Fibroblast of lung (primary cell): Measurements from ENCODE around the gene GRXCR2. TPM values are rescaled to one million over a fixed set of nuclear protein-coding genes. Genes with fewer than 3 reads are reported as not detected.

Experiments
- DNase-seq, 2 donors: peaks; one replicate each; pipeline versions ENCODE4 v3.0.0 to v3.0.0-alpha.2; 2010; ENCODE audit warnings: low read depth in 2 of 2
- H2AFZ ChIP-seq: 2 replicates; pipeline ENCODE4 v1.5.1; 2012; ENCODE audit warnings: low read length, control low read depth, inconsistent platforms
- H3K27ac ChIP-seq: 2 replicates; pipeline ENCODE4 v1.5.1; 2011; ENCODE audit warnings: low read length, control low read depth; ENCODE audit not compliant: insufficient read depth
- H3K27me3 ChIP-seq: 2 replicates; pipeline ENCODE4 v1.5.1; 2011; ENCODE audit warnings: mild to moderate bottlenecking, low read length; ENCODE audit not compliant: control insufficient read depth, insufficient read depth
- H3K36me3 ChIP-seq: 2 replicates; pipeline ENCODE4 v1.5.1; 2011; ENCODE audit warnings: low read length; ENCODE audit not compliant: control insufficient read depth, insufficient read depth
- H3K4me1 ChIP-seq: 2 replicates; pipeline ENCODE4 v1.5.1; 2011; ENCODE audit warnings: low read length; ENCODE audit not compliant: control insufficient read depth, insufficient read depth; ENCODE audit errors: extremely low read depth
- H3K4me2 ChIP-seq: 2 replicates; pipeline ENCODE4 v1.5.1; 2011; ENCODE audit warnings: low read length, control low read depth; ENCODE audit not compliant: insufficient read depth; ENCODE audit errors: extremely low read depth
- H3K4me3 ChIP-seq, 4 experiments: fragments of 200-600 bp in 1 of 4; sonication (generic) in 1 of 4; replicated peaks in 1 of 4; 2 replicates each; pipeline ENCODE4 v1.5.1; 2011 to 2016; ENCODE audit warnings: low read length in 4 of 4, low read depth in 3 of 4, mild to moderate bottlenecking in 3 of 4, control low read depth in 2 of 4, inconsistent platforms in 1 of 4, mixed read lengths in 1 of 4; ENCODE audit not compliant: insufficient read depth in 1 of 4; ENCODE audit errors: control extremely low read depth in 1 of 4
- H3K79me2 ChIP-seq: 2 replicates; pipeline ENCODE4 v1.5.1; 2012; ENCODE audit warnings: mild to moderate bottlenecking, low read length, inconsistent platforms; ENCODE audit not compliant: control insufficient read depth, insufficient read depth
- H3K9ac ChIP-seq: 2 replicates; pipeline ENCODE4 v1.5.1; 2011; ENCODE audit warnings: mild to moderate bottlenecking, low read length, control low read depth; ENCODE audit not compliant: insufficient read depth
- H3K9me3 ChIP-seq: 2 replicates; pipeline ENCODE4 v1.5.1; 2012; ENCODE audit warnings: low read depth, low read length; ENCODE audit not compliant: control insufficient read depth, insufficient read depth
- H4K20me1 ChIP-seq: 2 replicates; pipeline ENCODE4 v1.5.1; 2011; ENCODE audit warnings: low read length; ENCODE audit not compliant: control insufficient read depth, insufficient read depth; ENCODE audit errors: extremely low read depth
- CTCF ChIP-seq, 2 donors: IDR thresholded peaks in 1 of 2; conservative IDR thresholded peaks in 1 of 2; 1 replicate in 1 of 2; 2 replicates in 1 of 2; pipeline ENCODE4 v1.5.1; 2011 to 2012; ENCODE audit warnings: low read length in 2 of 2, control low read depth in 1 of 2, inconsistent platforms in 1 of 2, low read depth in 1 of 2, mild to moderate bottlenecking in 1 of 2
- EZH2 ChIP-seq: IDR thresholded peaks from 2 replicates; pipeline ENCODE4 v1.5.1; 2012; ENCODE audit warnings: low read length, control low read depth, mild to moderate bottlenecking; ENCODE audit errors: missing control alignments
- polyA plus RNA-seq, 2 donors: library from polyadenylated mRNA; depleted of rRNA in 1 of 2; stranded (reverse) in 1 of 2; unstranded in 1 of 2; fragments of >200 nt; gene quantifications; 2 replicates each; pipeline ENCODE4 v1.2.1, GENCODE V29; 2011 to 2012; ENCODE audit warnings: missing spikeins in 1 of 2
- total RNA-seq: library from RNA; depleted of rRNA; stranded (reverse); fragments of >200 nt; gene quantifications from 2 replicates; pipeline ENCODE4 v1.2.1, GENCODE V29; 2014

Gene GRXCR2
- total and polyA plus RNA-seq, 2 donors (not counting 1 experiment from before 2014, with no cell fraction given), result not detected

GRCh38 chr5:145887976-145888574, 15.3 kb upstream of the GRXCR2 start:
- H3K9me3 ChIP-seq, result no peaks in the 10 kb centered on the region
- H3K4me3 ChIP-seq, result no peak overlapping the region
- no peaks in the 10 kb centered on the region for H3K4me1 ChIP-seq
- no peak overlapping the region for H3K27ac ChIP-seq
- H3K27me3 ChIP-seq, result no peaks in the 10 kb centered on the region
- DNase-seq, result peak; percentile 53 to 70
- no peak overlapping the region for H3K9ac ChIP-seq
- no peak overlapping the region for H3K4me2 ChIP-seq
- H3K79me2 ChIP-seq, result no peaks in the 10 kb centered on the region
- no peak overlapping the region for H2AFZ ChIP-seq
- H3K36me3 ChIP-seq, result no peaks in the 10 kb centered on the region
- TF ChIP-seq CTCF (conservative IDR thresholded peaks at IDR 0.05 in 1 of 2, IDR thresholded peaks at IDR 0.05 in 1 of 2; ENCODE audit: low read depth in 1 of 2, low read length in 2 of 2) (peak; percentile 92 to 97), EZH2 (no peak)
- H4K20me1 ChIP-seq, result no peaks in the 10 kb centered on the region

- Histone ChIP-seq H4K20me1 (no peaks in the 10 kb centered on the region), H3K4me1 (no peaks in the 10 kb centered on the region), H3K27me3 (no peaks in the 10 kb centered on the region), H3K27ac (no peak overlapping the region), H3K9me3 (no peaks in the 10 kb centered on the region), H3K36me3 (no peaks in the 10 kb centered on the region), H3K79me2 (no peaks in the 10 kb centered on the region), H3K4me2 (no peak overlapping the region), H2AFZ (no peak overlapping the region), H3K9ac (no peak overlapping the region), H3K4me3 (no peak overlapping the region)
- DNase-seq, result peak in 1 of 2 donors; percentile 11
- no peak for TF ChIP-seq EZH2
- peak in 1 of 2 donors; percentile 10 for TF ChIP-seq CTCF (conservative IDR thresholded peaks at IDR 0.05 in 1 of 2, IDR thresholded peaks at IDR 0.05 in 1 of 2; ENCODE audit: low read depth in 1 of 2, low read length in 2 of 2)
These were observed 14.4 kb upstream of the GRXCR2 start for GRCh38 chr5:145887217-145887616.

- H3K27me3 ChIP-seq, result peaks cover 3% of the 10 kb centered on the region
- no peak for TF ChIP-seq CTCF (conservative IDR thresholded peaks at IDR 0.05 in 1 of 2, IDR thresholded peaks at IDR 0.05 in 1 of 2; ENCODE audit: low read depth in 1 of 2, low read length in 2 of 2)
- no peak for TF ChIP-seq EZH2
- no peak overlapping the region for H3K9ac ChIP-seq
These were observed 2.0 kb upstream of the GRXCR2 start for GRCh38 chr5:145874765-145875164.

More at GRCh38 chr5:145874765-145875164, 2.0 kb upstream of the GRXCR2 start:
- Histone ChIP-seq H3K27ac (no peak overlapping the region), H3K36me3 (no peaks in the 10 kb centered on the region), H3K4me2 (no peak overlapping the region), H3K4me1 (no peaks in the 10 kb centered on the region), H3K79me2 (no peaks in the 10 kb centered on the region), H2AFZ (no peak overlapping the region), H4K20me1 (no peaks in the 10 kb centered on the region), H3K9me3 (no peaks in the 10 kb centered on the region), H3K4me3 (no peak overlapping the region)
- no peak for DNase-seq
